HepG2 (cell line): ENCODE data around the gene WDR7. TPM values are rescaled to one million over a fixed set of nuclear protein-coding genes. Genes with fewer than 3 reads are reported as not detected.

ENCODE experiments used
- ATAC-seq: fragments of 200-7000 bp; cut with Tn5 transposase; 3 replicates; pipeline ENCODE4 v1.9.1; 2020; ENCODE audit warnings: mild to moderate bottlenecking, moderate library complexity
- BruUV-seq: library from RNA; stranded (reverse); fragments of 400-500 nt; replicated peaks from 2 replicates; lab custom pipeline; 2021; lab: Mats Ljungman, UMichigan
- CTCF ChIA-PET: fragments of 300-600 bp; formaldehyde crosslinking; extraction: SDS; loops from one replicate; lab custom pipeline; 2021; ENCODE audit warnings: low total read pairs, inconsistent platforms, low intra/inter-chr PET ratio; lab: Yijun Ruan, JAX
- POLR2A ChIA-PET: fragments of 350-600 bp; sonication (Branson Sonifier 250); formaldehyde crosslinking; loops from one replicate; lab custom pipeline; 2020; ENCODE audit warnings: antibody characterized with exemption, inconsistent platforms; lab: Yijun Ruan, JAX
- DNase-seq: peaks from one replicate; pipeline ENCODE4 v3.0.0-alpha.2; 2015; ENCODE audit warnings: low spot score
- FAIRE-seq: peaks from 3 replicates; lab custom pipeline; 2011; peaks lifted over from hg19 to GRCh38; lab: Jason Lieb, UNC
- H2AFZ ChIP-seq: one replicate; pipeline ENCODE4 v1.6.1; 2011; ENCODE audit warnings: low read length, inconsistent platforms
- H3K27ac ChIP-seq: fragments of 300-600 bp; 3 replicates; pipeline ENCODE4 v1.8.0; 2011; ENCODE audit warnings: mixed run types, mild to moderate bottlenecking, mixed read lengths, low read length, inconsistent platforms; ENCODE audit not compliant: insufficient read depth; ENCODE audit errors: extremely low read length
- H3K27me3 ChIP-seq, 2 experiments: fragments of 200-600 bp in 1 of 2; 2 replicates in 1 of 2; 3 replicates in 1 of 2; pipeline versions ENCODE4 v1.6.0 to v1.8.0; 2011; ENCODE audit warnings: low read length in 2 of 2, mild to moderate bottlenecking in 2 of 2, moderate library complexity in 2 of 2, inconsistent platforms in 1 of 2; ENCODE audit not compliant: insufficient read depth in 2 of 2, control insufficient read depth in 1 of 2
- H3K36me3 ChIP-seq, 2 experiments: fragments of 200-600 bp in 1 of 2; replicated peaks in 1 of 2; 2 replicates in 1 of 2; 3 replicates in 1 of 2; pipeline versions ENCODE4 v1.5.1 to v1.8.0; 2011; ENCODE audit warnings: low read length in 2 of 2, inconsistent platforms in 1 of 2; ENCODE audit not compliant: insufficient read depth in 2 of 2, control insufficient read depth in 1 of 2
- H3K4me1 ChIP-seq: 2 replicates; pipeline ENCODE4 v1.5.1; 2012; ENCODE audit warnings: low read length, inconsistent platforms; ENCODE audit not compliant: insufficient read depth
- H3K4me2 ChIP-seq: 2 replicates; pipeline ENCODE4 v1.6.0; 2011; ENCODE audit warnings: low read depth, low read length, inconsistent platforms
- H3K4me3 ChIP-seq, 3 experiments: fragments of 200-600 bp in 1 of 3; sonication (generic), shearing (Covaris generic) in 1 of 3; replicated peaks in 1 of 3; 2 replicates each; pipeline ENCODE4 v1.5.1; 2011 to 2016; ENCODE audit warnings: low read length in 3 of 3, inconsistent platforms in 2 of 3, low read depth in 2 of 3, mild to moderate bottlenecking in 2 of 3, control low read depth in 1 of 3, mixed read lengths in 1 of 3; ENCODE audit not compliant: insufficient read depth in 1 of 3
- H3K79me2 ChIP-seq: one replicate; pipeline ENCODE4 v1.6.1; 2011; ENCODE audit warnings: low read length, inconsistent platforms; ENCODE audit not compliant: insufficient read depth
- H3K9ac ChIP-seq: 2 replicates; pipeline ENCODE4 v1.6.0; 2011; ENCODE audit warnings: mild to moderate bottlenecking, low read depth, low read length, inconsistent platforms; ENCODE audit not compliant: insufficient read depth
- H3K9me3 ChIP-seq: 2 replicates; pipeline ENCODE4 v1.5.1; 2012; ENCODE audit warnings: mild to moderate bottlenecking, low read length
- H4K20me1 ChIP-seq: 2 replicates; pipeline ENCODE4 v1.6.0; 2011; ENCODE audit warnings: inconsistent platforms, mild to moderate bottlenecking, low read length, moderate library complexity; ENCODE audit not compliant: insufficient read depth
- GATAD1 ChIP-seq: IDR thresholded peaks from 2 replicates; pipeline ENCODE4 v1.6.1; 2016; ENCODE audit warnings: missing genetic modification reagents, missing compliant biosample characterization
- NR1H2 ChIP-seq: sonication (generic); formaldehyde crosslinking; IDR thresholded peaks from 2 replicates; pipeline ENCODE4 v1.8.1; 2022; ENCODE audit warnings: low read depth, missing genetic modification reagents, borderline replicate concordance
- POLR2AphosphoS2 ChIP-seq: IDR thresholded peaks from 2 replicates; pipeline ENCODE4 v1.6.1; 2011; ENCODE audit warnings: low read depth, low read length, improper control_type of control experiment
- SRSF4 ChIP-seq: fragments of 200-400 bp; formaldehyde crosslinking; IDR thresholded peaks from one replicate; pipeline ENCODE4 v1.6.1; 2018; ENCODE audit warnings: mild to moderate bottlenecking, low read depth, low read length, moderate library complexity; ENCODE audit not compliant: poor library complexity, severe bottlenecking
- ZNF710 ChIP-seq: sonication (generic); formaldehyde crosslinking; IDR thresholded peaks from 2 replicates; pipeline ENCODE4 v1.5.0; 2020; ENCODE audit warnings: mild to moderate bottlenecking, missing genetic modification reagents, borderline replicate concordance
- ZNF747 ChIP-seq: sonication (generic); formaldehyde crosslinking; IDR thresholded peaks from 2 replicates; pipeline ENCODE4 v1.8.1; 2023; ENCODE audit warnings: missing genetic modification reagents, mild to moderate bottlenecking, borderline replicate concordance
- ZSCAN30 ChIP-seq: sonication (generic); formaldehyde crosslinking; IDR thresholded peaks from 2 replicates; pipeline ENCODE4 v1.5.0; 2020; ENCODE audit warnings: mild to moderate bottlenecking, missing genetic modification reagents
- WGBS: methylation state at CpG from one replicate; pipeline ENCODE4 v1.1.6; 2017; ENCODE audit warnings: low lambda C conversion rate; 5-methylcytosine and 5-hydroxymethylcytosine counted together
- in situ Hi-C: cut with HindIII; loops from 2 replicates; pipeline ENCODE4 v1.10.0; 2017; ENCODE audit warnings: low pct_unique_long_range_greater_than_20kb; ENCODE audit not compliant: extremely low pct_ligation_motif_present
- intact Hi-C: fragments of 100-400 bp; cut with micrococcal nuclease; formaldehyde crosslinking; loops from one replicate; pipeline ENCODE4 v1.10.0; 2022; ENCODE audit not compliant: unreplicated experiment
- polyA plus RNA-seq, 8 experiments: library from polyadenylated mRNA; depleted of rRNA in 3 of 8; stranded (reverse) in 7 of 8; unstranded in 1 of 8; fragments of >200 nt; fragmentation: Illumina TruSeq in 4 of 8; extraction: Trizol in 4 of 8; gene quantifications; 2 replicates each; pipeline versions ENCODE4 v1.2.1 to v1.2.3, GENCODE V29; 2011 to 2016; ENCODE audit warnings: low read depth in 4 of 8, missing spikeins in 1 of 8, mixed read lengths in 1 of 8; ENCODE audit not compliant: insufficient read depth in 1 of 8
- total RNA-seq, 5 experiments: library from RNA; depleted of rRNA; stranded (reverse); fragments of >200 nt; fragmentation: Illumina TruSeq; extraction: Trizol; gene quantifications; 2 replicates each; pipeline ENCODE4 v1.2.3, GENCODE V29; 2016; ENCODE audit warnings: low read depth in 1 of 5

Gene WDR7
- total and polyA plus RNA-seq, 2 of the 13 experiments (the other 11 are each of a cell fraction or from before 2014, with no cell fraction given), result 2.0 to 7.8 TPM

- no peak overlapping the region for H3K27ac ChIP-seq
- no peak for TF ChIP-seq GATAD1 (CRISPR knock-in tag)
- TF ChIP-seq ZSCAN30 (CRISPR knock-in tag), result no peak
- TF ChIP-seq NR1H2 (CRISPR knock-in tag), result no peak
- TF ChIP-seq, all 625 proteins: peak for 0
- ChIA-PET POLR2A (no interaction called here), CTCF (no interaction called here)
- H3K4me3 ChIP-seq, result no peak overlapping the region
- no peak for FAIRE-seq
- in situ Hi-C loops (no loop called here), intact Hi-C loops (no loop called here)
- no peaks in the 10 kb centered on the region for H3K27me3 ChIP-seq
- ATAC-seq, result no peak
- H3K79me2 ChIP-seq, result no peaks in the 10 kb centered on the region
- no peak overlapping the region for H2AFZ ChIP-seq
- no TSS peak for BruUV-seq
- WGBS, result 87% methylated on average over 1 of the region's 1 CpG
- DNase-seq, result no peak
- no peaks in the 10 kb centered on the region for H3K36me3 ChIP-seq
- H3K4me1 ChIP-seq, result no peaks in the 10 kb centered on the region
- no peak overlapping the region for H3K9ac ChIP-seq
- no peaks in the 10 kb centered on the region for H4K20me1 ChIP-seq
- no peak overlapping the region for H3K4me2 ChIP-seq
- H3K9me3 ChIP-seq, result no peaks in the 10 kb centered on the region
Measured at GRCh38 chr18:56936457-56936856, 285.3 kb downstream of the WDR7 start.

- Histone ChIP-seq H3K27ac (no peak overlapping the region), H4K20me1 (no peaks in the 10 kb centered on the region), H3K36me3 (no peaks in the 10 kb centered on the region), H3K79me2 (no peaks in the 10 kb centered on the region), H3K4me3 (no peak overlapping the region), H3K9me3 (no peaks in the 10 kb centered on the region), H2AFZ (no peak overlapping the region), H3K9ac (no peak overlapping the region), H3K4me2 (no peak overlapping the region), H3K4me1 (no peaks in the 10 kb centered on the region), H3K27me3 (no peaks in the 10 kb centered on the region)
- ChIA-PET POLR2A (no interaction called here), CTCF (no interaction called here)
- FAIRE-seq, result no peak
- no TSS peak for BruUV-seq
- ATAC-seq, result no peak
- in situ Hi-C loops (no loop called here), intact Hi-C loops (no loop called here)
- WGBS, result 91% methylated on average over 3 of the region's 3 CpGs
- DNase-seq, result no peak
- TF ChIP-seq ZNF747 (CRISPR knock-in tag) (no peak), ZNF710 (CRISPR knock-in tag) (no peak), SRSF4 (no peak), POLR2AphosphoS2 (no peak)
Measured at GRCh38 chr18:56937874-56938430, 286.8 kb downstream of the WDR7 start.
